ENCODE measurements around the gene CASS4.

CASS4 gene

GRCh38 chr20:56439771-56440291, 27.8 kb downstream of the CASS4 start:
- Histone ChIP-seq H3K27me3 (ENCODE audit: control insufficient read depth in 1 of 2, insufficient read depth in 2 of 2, low read length in 2 of 2) (no peaks in the 10 kb centered on the region), H3K9me3 (ENCODE audit: control insufficient read depth in 1 of 2, low read length in 2 of 2) (no peaks in the 10 kb centered on the region), H3K4me3 (ENCODE audit: low read depth in 1 of 2, low read length in 2 of 2) (no peak overlapping the region), H3K4me1 (ENCODE audit: control insufficient read depth in 1 of 2, insufficient read depth in 2 of 2, low read length in 2 of 2) (peaks cover 7 to 9% of the 10 kb centered on the region in 2 donors), H3K9ac (ENCODE audit: low read depth in 1 of 2, low read length in 2 of 2) (no peak overlapping the region), H3K36me3 (ENCODE audit: control insufficient read depth in 1 of 2, insufficient read depth in 2 of 2, low read length in 2 of 2) (no peaks in the 10 kb centered on the region), H3K27ac (ENCODE audit: low read depth, low read length) (no peak overlapping the region)

GRCh38 chr20:56440346-56441007, 28.4 kb downstream of the CASS4 start:
- Histone ChIP-seq H3K4me1 (ENCODE audit: control insufficient read depth in 1 of 2, insufficient read depth in 2 of 2, low read length in 2 of 2) (peaks cover 7 to 9% of the 10 kb centered on the region in 2 donors), H3K9me3 (ENCODE audit: control insufficient read depth in 1 of 2, low read length in 2 of 2) (no peaks in the 10 kb centered on the region), H3K4me3 (ENCODE audit: low read depth in 1 of 2, low read length in 2 of 2) (no peak overlapping the region), H3K27me3 (ENCODE audit: control insufficient read depth in 1 of 2, insufficient read depth in 2 of 2, low read length in 2 of 2) (no peaks in the 10 kb centered on the region), H3K27ac (ENCODE audit: low read depth, low read length) (no peak overlapping the region), H3K9ac (ENCODE audit: low read depth in 1 of 2, low read length in 2 of 2) (no peak overlapping the region), H3K36me3 (ENCODE audit: control insufficient read depth in 1 of 2, insufficient read depth in 2 of 2, low read length in 2 of 2) (no peaks in the 10 kb centered on the region)

DNA sequence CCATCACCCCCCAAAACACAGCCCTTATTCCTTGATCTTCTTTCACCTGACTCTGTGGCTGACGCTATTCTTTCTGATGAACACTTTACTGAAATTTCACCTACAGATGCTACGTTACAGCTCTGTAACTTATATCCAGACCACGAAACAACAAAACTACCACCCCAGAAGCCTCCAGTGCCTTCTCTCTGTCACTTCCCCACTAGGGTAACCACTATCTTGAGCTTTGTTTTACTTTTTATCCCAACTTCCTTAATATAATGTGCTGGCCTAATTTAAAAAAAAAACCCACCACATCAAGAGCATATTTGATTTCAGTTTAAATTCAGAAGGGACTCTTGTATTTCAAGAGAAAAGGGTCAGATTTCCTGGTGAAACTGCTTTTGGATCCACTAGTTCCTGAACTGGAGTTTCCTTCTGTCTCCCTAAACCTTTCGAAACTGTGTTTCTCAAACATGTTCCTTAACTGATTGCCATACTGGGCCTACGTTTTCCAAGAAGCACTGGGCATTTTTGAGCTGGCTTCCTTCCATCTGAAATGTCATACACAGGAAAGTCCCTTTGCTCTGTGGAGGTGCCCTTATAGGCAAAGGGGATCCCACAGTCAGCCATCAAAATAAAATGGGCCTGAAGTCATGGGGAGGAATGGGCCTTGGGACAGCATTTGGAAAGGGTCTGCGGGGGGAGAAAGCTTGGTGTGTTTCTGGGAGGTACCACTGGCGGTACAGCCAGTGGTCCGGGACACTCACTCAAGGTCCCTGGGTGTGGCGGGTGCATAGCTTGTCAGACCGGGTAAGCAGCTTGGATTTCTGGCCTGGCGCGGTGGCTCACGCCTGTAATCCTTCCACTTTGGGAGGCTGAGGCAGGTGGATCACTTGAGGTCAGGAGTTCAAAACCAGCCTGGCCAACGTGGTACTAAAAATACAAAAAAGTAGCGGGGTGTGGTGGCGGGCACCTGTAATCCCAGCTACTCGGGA, 30.6 kb downstream of the CASS4 start:
- H3K9me3 ChIP-seq (ENCODE audit: control insufficient read depth in 1 of 2, low read length in 2 of 2): no peaks in the 10 kb centered on the region
- no peaks in the 10 kb centered on the region for H3K27me3 ChIP-seq (ENCODE audit: control insufficient read depth in 1 of 2, insufficient read depth in 2 of 2, low read length in 2 of 2)
- no peak overlapping the region for H3K27ac ChIP-seq (ENCODE audit: low read depth, low read length)
- no peaks in the 10 kb centered on the region for H3K36me3 ChIP-seq (ENCODE audit: control insufficient read depth in 1 of 2, insufficient read depth in 2 of 2, low read length in 2 of 2)
- H3K9ac ChIP-seq (ENCODE audit: low read depth in 1 of 2, low read length in 2 of 2): peak overlapping the region in 1 of 2 donors; percentile 6
- H3K4me3 ChIP-seq (ENCODE audit: low read depth in 1 of 2, low read length in 2 of 2): no peak overlapping the region
- peaks cover 7 to 9% of the 10 kb centered on the region in 2 donors for H3K4me1 ChIP-seq (ENCODE audit: control insufficient read depth in 1 of 2, insufficient read depth in 2 of 2, low read length in 2 of 2)

DNA sequence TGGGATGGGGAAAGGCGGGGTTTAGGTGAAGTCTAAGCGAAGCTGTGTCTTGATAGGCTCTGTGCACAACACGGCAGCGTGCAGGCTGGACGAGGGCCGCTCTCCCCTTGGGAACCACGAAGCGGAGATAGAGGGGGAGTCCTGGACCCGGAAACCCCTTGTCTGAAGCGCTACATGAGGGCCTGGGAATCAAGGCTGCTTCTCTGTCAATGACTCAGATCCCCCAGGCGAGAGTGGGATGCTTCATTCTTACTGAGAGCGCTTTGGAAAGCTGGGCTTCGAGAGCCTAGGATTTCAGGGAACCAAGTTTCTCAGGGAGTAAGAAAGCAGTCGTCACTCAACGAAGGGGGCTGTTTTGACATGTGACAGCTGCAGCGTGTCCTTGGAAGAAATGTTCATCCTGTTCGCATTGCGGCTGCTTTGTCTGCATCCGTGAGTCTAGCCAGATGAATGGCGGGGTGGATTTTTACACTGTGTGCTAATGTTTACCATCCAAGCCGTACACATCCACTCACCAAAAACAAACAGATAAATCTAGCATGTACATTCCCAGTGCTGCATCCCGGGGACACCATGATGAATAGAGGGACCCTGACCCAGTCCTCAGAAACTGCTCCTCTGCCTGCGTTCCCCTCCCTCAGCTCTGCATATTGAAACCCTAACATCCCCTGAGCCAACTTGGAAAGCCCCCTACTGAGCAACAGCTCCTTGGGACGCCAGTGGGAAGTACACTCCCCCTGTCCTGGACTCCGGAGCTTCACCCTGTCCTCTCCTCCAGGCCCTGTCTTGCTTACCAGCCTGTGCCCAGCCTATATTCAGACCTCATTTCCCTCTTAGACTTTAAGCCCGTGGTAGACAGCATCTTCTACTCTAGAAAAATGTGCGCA, 31.8 kb downstream of the CASS4 start:
- peaks cover 7 to 9% of the 10 kb centered on the region in 2 donors for H3K4me1 ChIP-seq (ENCODE audit: control insufficient read depth in 1 of 2, insufficient read depth in 2 of 2, low read length in 2 of 2)

GRCh38 chr20:56445130-56445529, 33.1 kb downstream of the CASS4 start:
- Histone ChIP-seq H3K9me3 (ENCODE audit: control insufficient read depth in 1 of 2, low read length in 2 of 2) (no peaks in the 10 kb centered on the region), H3K9ac (ENCODE audit: low read depth in 1 of 2, low read length in 2 of 2) (no peak overlapping the region), H3K36me3 (ENCODE audit: control insufficient read depth in 1 of 2, insufficient read depth in 2 of 2, low read length in 2 of 2) (no peaks in the 10 kb centered on the region), H3K4me1 (ENCODE audit: control insufficient read depth in 1 of 2, insufficient read depth in 2 of 2, low read length in 2 of 2) (peaks cover 4 to 5% of the 10 kb centered on the region in 2 donors), H3K27me3 (ENCODE audit: control insufficient read depth in 1 of 2, insufficient read depth in 2 of 2, low read length in 2 of 2) (no peaks in the 10 kb centered on the region), H3K4me3 (ENCODE audit: low read depth in 1 of 2, low read length in 2 of 2) (no peak overlapping the region), H3K27ac (ENCODE audit: low read depth, low read length) (no peak overlapping the region)

More for the DNA sequence above, 31.8 kb downstream of the CASS4 start:
- peak overlapping the region; percentile 10 for H3K27ac ChIP-seq (ENCODE audit: low read depth, low read length)
- no peak overlapping the region for H3K9ac ChIP-seq (ENCODE audit: low read depth in 1 of 2, low read length in 2 of 2)
- H3K36me3 ChIP-seq (ENCODE audit: control insufficient read depth in 1 of 2, insufficient read depth in 2 of 2, low read length in 2 of 2): no peaks in the 10 kb centered on the region
- H3K9me3 ChIP-seq (ENCODE audit: control insufficient read depth in 1 of 2, low read length in 2 of 2): no peaks in the 10 kb centered on the region
- no peak overlapping the region for H3K4me3 ChIP-seq (ENCODE audit: low read depth in 1 of 2, low read length in 2 of 2)
- no peaks in the 10 kb centered on the region for H3K27me3 ChIP-seq (ENCODE audit: control insufficient read depth in 1 of 2, insufficient read depth in 2 of 2, low read length in 2 of 2)

DNA sequence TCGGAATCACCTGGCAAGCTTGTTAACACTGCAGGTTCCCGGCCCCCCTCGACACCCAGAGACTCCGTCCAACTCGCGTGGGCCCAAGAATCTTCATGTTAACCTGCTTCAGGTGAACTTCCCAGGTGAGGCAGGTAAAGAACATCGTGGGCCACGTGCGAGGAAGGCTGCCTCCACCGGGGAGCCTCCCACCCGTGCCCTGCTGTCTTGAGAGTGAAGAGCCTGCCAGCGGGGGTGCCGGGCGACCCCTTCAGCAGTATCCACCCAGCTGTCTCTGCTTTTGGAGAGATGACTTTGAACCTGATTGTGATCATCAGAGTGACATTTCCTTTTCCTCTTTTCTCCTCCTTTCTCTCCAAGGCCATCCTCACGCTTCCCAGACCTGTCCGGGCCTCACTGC, 33.5 kb downstream of the CASS4 start:
- Histone ChIP-seq H3K27ac (ENCODE audit: low read depth, low read length) (no peak overlapping the region), H3K9ac (ENCODE audit: low read depth in 1 of 2, low read length in 2 of 2) (no peak overlapping the region), H3K27me3 (ENCODE audit: control insufficient read depth in 1 of 2, insufficient read depth in 2 of 2, low read length in 2 of 2) (no peaks in the 10 kb centered on the region), H3K4me3 (ENCODE audit: low read depth in 1 of 2, low read length in 2 of 2) (no peak overlapping the region), H3K9me3 (ENCODE audit: control insufficient read depth in 1 of 2, low read length in 2 of 2) (no peaks in the 10 kb centered on the region), H3K4me1 (ENCODE audit: control insufficient read depth in 1 of 2, insufficient read depth in 2 of 2, low read length in 2 of 2) (peaks cover 0 to under 1% of the 10 kb centered on the region in 2 donors), H3K36me3 (ENCODE audit: control insufficient read depth in 1 of 2, insufficient read depth in 2 of 2, low read length in 2 of 2) (no peaks in the 10 kb centered on the region)

- Histone ChIP-seq H3K27me3 (ENCODE audit: control insufficient read depth in 1 of 2, insufficient read depth in 2 of 2, low read length in 2 of 2) (no peaks in the 10 kb centered on the region), H3K9ac (ENCODE audit: low read depth in 1 of 2, low read length in 2 of 2) (no peak overlapping the region), H3K9me3 (ENCODE audit: control insufficient read depth in 1 of 2, low read length in 2 of 2) (no peaks in the 10 kb centered on the region), H3K4me3 (ENCODE audit: low read depth in 1 of 2, low read length in 2 of 2) (no peak overlapping the region), H3K4me1 (ENCODE audit: control insufficient read depth in 1 of 2, insufficient read depth in 2 of 2, low read length in 2 of 2) (no peaks in the 10 kb centered on the region), H3K27ac (ENCODE audit: low read depth, low read length) (no peak overlapping the region), H3K36me3 (ENCODE audit: control insufficient read depth in 1 of 2, insufficient read depth in 2 of 2, low read length in 2 of 2) (no peaks in the 10 kb centered on the region)
Observed at GRCh38 chr20:56447227-56447626, 35.2 kb downstream of the CASS4 start.

GRCh38 chr20:56449459-56449858, 37.4 kb downstream of the CASS4 start:
- Histone ChIP-seq H3K9me3 (ENCODE audit: control insufficient read depth in 1 of 2, low read length in 2 of 2) (no peaks in the 10 kb centered on the region), H3K27me3 (ENCODE audit: control insufficient read depth in 1 of 2, insufficient read depth in 2 of 2, low read length in 2 of 2) (no peaks in the 10 kb centered on the region), H3K27ac (ENCODE audit: low read depth, low read length) (no peak overlapping the region), H3K4me3 (ENCODE audit: low read depth in 1 of 2, low read length in 2 of 2) (no peak overlapping the region), H3K4me1 (ENCODE audit: control insufficient read depth in 1 of 2, insufficient read depth in 2 of 2, low read length in 2 of 2) (no peaks in the 10 kb centered on the region), H3K9ac (ENCODE audit: low read depth in 1 of 2, low read length in 2 of 2) (no peak overlapping the region), H3K36me3 (ENCODE audit: control insufficient read depth in 1 of 2, insufficient read depth in 2 of 2, low read length in 2 of 2) (peaks cover 0 to 4% of the 10 kb centered on the region in 2 donors)

GRCh38 chr20:56451056-56451765, 39.2 kb downstream of the CASS4 start:
- Histone ChIP-seq H3K4me1 (ENCODE audit: control insufficient read depth in 1 of 2, insufficient read depth in 2 of 2, low read length in 2 of 2) (no peaks in the 10 kb centered on the region), H3K27me3 (ENCODE audit: control insufficient read depth in 1 of 2, insufficient read depth in 2 of 2, low read length in 2 of 2) (no peaks in the 10 kb centered on the region), H3K9me3 (ENCODE audit: control insufficient read depth in 1 of 2, low read length in 2 of 2) (no peaks in the 10 kb centered on the region), H3K9ac (ENCODE audit: low read depth in 1 of 2, low read length in 2 of 2) (no peak overlapping the region), H3K4me3 (ENCODE audit: low read depth in 1 of 2, low read length in 2 of 2) (no peak overlapping the region), H3K27ac (ENCODE audit: low read depth, low read length) (no peak overlapping the region), H3K36me3 (ENCODE audit: control insufficient read depth in 1 of 2, insufficient read depth in 2 of 2, low read length in 2 of 2) (peaks cover 0 to 4% of the 10 kb centered on the region in 2 donors)

Data from duodenal mucosa (tissue), 2 donors.